Measurements from ENCODE around the gene PALLD. TPM values are rescaled to one million over a fixed set of nuclear protein-coding genes. Genes with fewer than 3 reads are reported as not detected.

PALLD gene
- polyA plus RNA-seq, 1 donor from 2014 or later = 20.5 TPM

DNA sequence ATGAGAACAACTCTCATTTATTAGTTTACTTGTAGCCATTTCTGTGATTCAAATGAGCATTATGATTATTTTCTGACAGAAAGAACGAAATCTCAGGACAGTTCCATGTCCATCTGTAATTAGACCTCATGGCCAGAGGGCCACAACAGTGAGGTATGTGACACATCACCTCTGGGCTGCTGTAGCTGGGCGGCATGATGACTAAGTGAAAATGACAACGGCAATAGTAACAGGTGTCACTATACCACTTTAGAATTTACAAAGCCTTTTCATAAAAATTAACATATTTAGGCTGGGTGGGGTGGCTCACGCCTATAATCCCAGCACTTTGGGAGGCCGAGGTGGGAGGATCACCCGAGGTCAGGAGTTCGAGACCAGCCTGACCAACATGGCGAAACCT, 260.6 kb downstream of the PALLD start:
- no peak overlapping the region for H2AFZ ChIP-seq (ENCODE audit: low read depth, low read length)
- no peaks in the 10 kb centered on the region for H3K36me3 ChIP-seq (ENCODE audit: insufficient read depth, low read length)
- no peak overlapping the region for H3K4me3 ChIP-seq (ENCODE audit: low read length)
- no peak overlapping the region for H3K9ac ChIP-seq (ENCODE audit: low read length)
- H3K9me3 ChIP-seq (ENCODE audit: low read length) = no peaks in the 10 kb centered on the region
- no peaks in the 10 kb centered on the region for H3K9me2 ChIP-seq (ENCODE audit: insufficient read depth, low read length)
- no peaks in the 10 kb centered on the region for H3K27me3 ChIP-seq (ENCODE audit: insufficient read depth, low read depth, low read length)
- H3F3A ChIP-seq (ENCODE audit: insufficient read depth, low read length, poor library complexity, severe bottlenecking) = no peaks in the 10 kb centered on the region
- H3K79me2 ChIP-seq (replicated peaks; ENCODE audit: insufficient read depth, low read length) = no peaks in the 10 kb centered on the region
- TF ChIP-seq RAD21 (conservative IDR thresholded peaks at IDR 0.05) (no peak), POLR2AphosphoS5 (IDR thresholded peaks at IDR 0.05) (no peak), CTCF (IDR thresholded peaks at IDR 0.05; ENCODE audit: poor library complexity, severe bottlenecking) (no peak), TAF1 (IDR thresholded peaks at IDR 0.05; ENCODE audit: low read depth) (no peak), SMC3 (conservative IDR thresholded peaks at IDR 0.05; ENCODE audit: poor library complexity) (no peak), EZH2 (IDR thresholded peaks at IDR 0.05; ENCODE audit: borderline replicate concordance, insufficient read depth, low read length, poor library complexity, severe bottlenecking) (no peak), MXI1 (conservative IDR thresholded peaks at IDR 0.05; ENCODE audit: poor library complexity, severe bottlenecking) (no peak), EP300 (conservative IDR thresholded peaks at IDR 0.05; ENCODE audit: poor library complexity, severe bottlenecking) (no peak)
- TF ChIP-seq, protein P1, sequence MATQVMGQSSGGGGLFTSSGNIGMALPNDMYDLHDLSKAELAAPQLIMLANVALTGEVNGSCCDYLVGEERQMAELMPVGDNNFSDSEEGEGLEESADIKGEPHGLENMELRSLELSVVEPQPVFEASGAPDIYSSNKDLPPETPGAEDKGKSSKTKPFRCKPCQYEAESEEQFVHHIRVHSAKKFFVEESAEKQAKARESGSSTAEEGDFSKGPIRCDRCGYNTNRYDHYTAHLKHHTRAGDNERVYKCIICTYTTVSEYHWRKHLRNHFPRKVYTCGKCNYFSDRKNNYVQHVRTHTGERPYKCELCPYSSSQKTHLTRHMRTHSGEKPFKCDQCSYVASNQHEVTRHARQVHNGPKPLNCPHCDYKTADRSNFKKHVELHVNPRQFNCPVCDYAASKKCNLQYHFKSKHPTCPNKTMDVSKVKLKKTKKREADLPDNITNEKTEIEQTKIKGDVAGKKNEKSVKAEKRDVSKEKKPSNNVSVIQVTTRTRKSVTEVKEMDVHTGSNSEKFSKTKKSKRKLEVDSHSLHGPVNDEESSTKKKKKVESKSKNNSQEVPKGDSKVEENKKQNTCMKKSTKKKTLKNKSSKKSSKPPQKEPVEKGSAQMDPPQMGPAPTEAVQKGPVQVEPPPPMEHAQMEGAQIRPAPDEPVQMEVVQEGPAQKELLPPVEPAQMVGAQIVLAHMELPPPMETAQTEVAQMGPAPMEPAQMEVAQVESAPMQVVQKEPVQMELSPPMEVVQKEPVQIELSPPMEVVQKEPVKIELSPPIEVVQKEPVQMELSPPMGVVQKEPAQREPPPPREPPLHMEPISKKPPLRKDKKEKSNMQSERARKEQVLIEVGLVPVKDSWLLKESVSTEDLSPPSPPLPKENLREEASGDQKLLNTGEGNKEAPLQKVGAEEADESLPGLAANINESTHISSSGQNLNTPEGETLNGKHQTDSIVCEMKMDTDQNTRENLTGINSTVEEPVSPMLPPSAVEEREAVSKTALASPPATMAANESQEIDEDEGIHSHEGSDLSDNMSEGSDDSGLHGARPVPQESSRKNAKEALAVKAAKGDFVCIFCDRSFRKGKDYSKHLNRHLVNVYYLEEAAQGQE (IDR thresholded peaks at IDR 0.05; ENCODE audit: borderline replicate concordance) = no peak
- H3K4me2 ChIP-seq (ENCODE audit: low read length) = no peak overlapping the region
- no peaks in the 10 kb centered on the region for H4K20me1 ChIP-seq (ENCODE audit: insufficient read depth)
- H3K27ac ChIP-seq (ENCODE audit: low read length) = no peak overlapping the region

GRCh38 chr4:168758351-168758876, 261.6 kb downstream of the PALLD start:
- no peaks in the 10 kb centered on the region for H3F3A ChIP-seq (ENCODE audit: insufficient read depth, low read length, poor library complexity, severe bottlenecking)
- no peak overlapping the region for H2AFZ ChIP-seq (ENCODE audit: low read depth, low read length)
- H3K27me3 ChIP-seq (ENCODE audit: insufficient read depth, low read depth, low read length) = no peaks in the 10 kb centered on the region
- no peaks in the 10 kb centered on the region for H3K9me3 ChIP-seq (ENCODE audit: low read length)
- no peaks in the 10 kb centered on the region for H4K20me1 ChIP-seq (ENCODE audit: insufficient read depth)
- H3K36me3 ChIP-seq (ENCODE audit: insufficient read depth, low read length) = no peaks in the 10 kb centered on the region
- no peak overlapping the region for H3K9ac ChIP-seq (ENCODE audit: low read length)
- no peak overlapping the region for H3K4me2 ChIP-seq (ENCODE audit: low read length)
- H3K27ac ChIP-seq (ENCODE audit: low read length) = no peak overlapping the region
- H3K79me2 ChIP-seq (replicated peaks; ENCODE audit: insufficient read depth, low read length) = no peaks in the 10 kb centered on the region
- TF ChIP-seq CTCF (IDR thresholded peaks at IDR 0.05; ENCODE audit: poor library complexity, severe bottlenecking) = no peak
- no peak for TF ChIP-seq POLR2AphosphoS5 (IDR thresholded peaks at IDR 0.05)
- TF ChIP-seq TAF1 (IDR thresholded peaks at IDR 0.05; ENCODE audit: low read depth) = no peak
- TF ChIP-seq EZH2 (IDR thresholded peaks at IDR 0.05; ENCODE audit: borderline replicate concordance, insufficient read depth, low read length, poor library complexity, severe bottlenecking) = no peak
- no peak for TF ChIP-seq RAD21 (conservative IDR thresholded peaks at IDR 0.05)
- TF ChIP-seq MXI1 (conservative IDR thresholded peaks at IDR 0.05; ENCODE audit: poor library complexity, severe bottlenecking) = no peak
- TF ChIP-seq, protein P1 (IDR thresholded peaks at IDR 0.05; ENCODE audit: borderline replicate concordance) = no peak
- TF ChIP-seq EP300 (conservative IDR thresholded peaks at IDR 0.05; ENCODE audit: poor library complexity, severe bottlenecking) = no peak
- no peak for TF ChIP-seq SMC3 (conservative IDR thresholded peaks at IDR 0.05; ENCODE audit: poor library complexity)
- H3K9me2 ChIP-seq (ENCODE audit: insufficient read depth, low read length) = no peaks in the 10 kb centered on the region
- no peak overlapping the region for H3K4me3 ChIP-seq (ENCODE audit: low read length)
